ENCODE data around the gene SNTB2. TPM values are rescaled to one million over a fixed set of nuclear protein-coding genes. Genes with fewer than 3 reads are reported as not detected.

The SNTB2 gene
- total RNA-seq, 1 donor: 35.5 TPM

GRCh38 chr16:69323415-69323814 lies 136.5 kb downstream of the SNTB2 start:
- TF ChIP-seq CTCF (IDR thresholded peaks at IDR 0.05; ENCODE audit: extremely low read depth, low read depth, low read length): no peak
- Histone ChIP-seq H3K79me2 (ENCODE audit: insufficient read depth, low read length) (peaks cover 90% of the 10 kb centered on the region), H3K4me2 (ENCODE audit: insufficient read depth, low read length) (no peak overlapping the region), H3K9me3 (ENCODE audit: low read depth, low read length) (no peaks in the 10 kb centered on the region), H3K27me3 (ENCODE audit: insufficient read depth, low read length) (no peaks in the 10 kb centered on the region), H3K4me1 (ENCODE audit: insufficient read depth, low read length) (peaks cover 15% of the 10 kb centered on the region), H3K4me3 (ENCODE audit: insufficient read depth, low read length) (no peak overlapping the region), H2AFZ (ENCODE audit: low read length) (no peak overlapping the region), H3K36me3 (ENCODE audit: insufficient read depth, low read length) (peaks cover 92% of the 10 kb centered on the region), H3K27ac (ENCODE audit: low read depth, low read length) (no peak overlapping the region), H4K20me1 (ENCODE audit: insufficient read depth, low read length) (peaks cover 33% of the 10 kb centered on the region)
- DNase-seq (ENCODE audit: insufficient read length, low spot score, missing footprints): no peak

- Histone ChIP-seq H3K4me1 (ENCODE audit: insufficient read depth, low read length) (peaks cover 21% of the 10 kb centered on the region), H4K20me1 (ENCODE audit: insufficient read depth, low read length) (peaks cover 37% of the 10 kb centered on the region), H3K9me3 (ENCODE audit: low read depth, low read length) (no peaks in the 10 kb centered on the region), H2AFZ (ENCODE audit: low read length) (no peak overlapping the region), H3K36me3 (ENCODE audit: insufficient read depth, low read length) (peaks cover 90% of the 10 kb centered on the region), H3K4me2 (ENCODE audit: insufficient read depth, low read length) (no peak overlapping the region), H3K4me3 (ENCODE audit: insufficient read depth, low read length) (no peak overlapping the region), H3K27ac (ENCODE audit: low read depth, low read length) (no peak overlapping the region), H3K27me3 (ENCODE audit: insufficient read depth, low read length) (no peaks in the 10 kb centered on the region), H3K79me2 (ENCODE audit: insufficient read depth, low read length) (peaks cover 91% of the 10 kb centered on the region)
- peak; percentile 87 for DNase-seq (ENCODE audit: insufficient read length, low spot score, missing footprints)
- no peak for TF ChIP-seq CTCF (IDR thresholded peaks at IDR 0.05; ENCODE audit: extremely low read depth, low read depth, low read length)
These were observed 137.1 kb downstream of the SNTB2 start for GRCh38 chr16:69324013-69324531.

GRCh38 chr16:69324585-69325253 lies 137.8 kb downstream of the SNTB2 start:
- DNase-seq (ENCODE audit: insufficient read length, low spot score, missing footprints): peak; percentile 86
- Histone ChIP-seq H3K27me3 (ENCODE audit: insufficient read depth, low read length) (no peaks in the 10 kb centered on the region), H3K27ac (ENCODE audit: low read depth, low read length) (no peak overlapping the region), H3K4me2 (ENCODE audit: insufficient read depth, low read length) (no peak overlapping the region), H3K9me3 (ENCODE audit: low read depth, low read length) (no peaks in the 10 kb centered on the region), H2AFZ (ENCODE audit: low read length) (no peak overlapping the region), H3K4me1 (ENCODE audit: insufficient read depth, low read length) (peaks cover 27% of the 10 kb centered on the region), H3K79me2 (ENCODE audit: insufficient read depth, low read length) (peaks cover 91% of the 10 kb centered on the region), H3K4me3 (ENCODE audit: insufficient read depth, low read length) (no peak overlapping the region), H4K20me1 (ENCODE audit: insufficient read depth, low read length) (peaks cover 44% of the 10 kb centered on the region), H3K36me3 (ENCODE audit: insufficient read depth, low read length) (peaks cover 83% of the 10 kb centered on the region)
- no peak for TF ChIP-seq CTCF (IDR thresholded peaks at IDR 0.05; ENCODE audit: extremely low read depth, low read depth, low read length)

- no peak overlapping the region for H3K27ac ChIP-seq (ENCODE audit: low read depth, low read length)
- no peak overlapping the region for H3K4me3 ChIP-seq (ENCODE audit: insufficient read depth, low read length)
- peaks cover 28% of the 10 kb centered on the region for H3K4me1 ChIP-seq (ENCODE audit: insufficient read depth, low read length)
- H4K20me1 ChIP-seq (ENCODE audit: insufficient read depth, low read length): peaks cover 42% of the 10 kb centered on the region
- no peak for DNase-seq (ENCODE audit: insufficient read length, low spot score, missing footprints)
- no peaks in the 10 kb centered on the region for H3K27me3 ChIP-seq (ENCODE audit: insufficient read depth, low read length)
- TF ChIP-seq CTCF (IDR thresholded peaks at IDR 0.05; ENCODE audit: extremely low read depth, low read depth, low read length): no peak
- no peaks in the 10 kb centered on the region for H3K9me3 ChIP-seq (ENCODE audit: low read depth, low read length)
- H3K4me2 ChIP-seq (ENCODE audit: insufficient read depth, low read length): no peak overlapping the region
- H3K36me3 ChIP-seq (ENCODE audit: insufficient read depth, low read length): peaks cover 72% of the 10 kb centered on the region
- peaks cover 87% of the 10 kb centered on the region for H3K79me2 ChIP-seq (ENCODE audit: insufficient read depth, low read length)
- no peak overlapping the region for H2AFZ ChIP-seq (ENCODE audit: low read length)
These were observed 138.8 kb downstream of the SNTB2 start for GRCh38 chr16:69325784-69326171.
